NK-92 (cell line): Measurements from ENCODE around the gene SLC22A7.
"Not testable (repeated sequence)": the region's sequence is repeated elsewhere in the genome, so short reads cannot be mapped to it uniquely, and the experiment has no call there.

ENCODE experiments used
- DNase-seq: peaks from one replicate; lab custom pipeline; 2025; ENCODE audit not compliant: unreplicated experiment; lab: John Stamatoyannopoulos, UW

The SLC22A7 gene

DNA sequence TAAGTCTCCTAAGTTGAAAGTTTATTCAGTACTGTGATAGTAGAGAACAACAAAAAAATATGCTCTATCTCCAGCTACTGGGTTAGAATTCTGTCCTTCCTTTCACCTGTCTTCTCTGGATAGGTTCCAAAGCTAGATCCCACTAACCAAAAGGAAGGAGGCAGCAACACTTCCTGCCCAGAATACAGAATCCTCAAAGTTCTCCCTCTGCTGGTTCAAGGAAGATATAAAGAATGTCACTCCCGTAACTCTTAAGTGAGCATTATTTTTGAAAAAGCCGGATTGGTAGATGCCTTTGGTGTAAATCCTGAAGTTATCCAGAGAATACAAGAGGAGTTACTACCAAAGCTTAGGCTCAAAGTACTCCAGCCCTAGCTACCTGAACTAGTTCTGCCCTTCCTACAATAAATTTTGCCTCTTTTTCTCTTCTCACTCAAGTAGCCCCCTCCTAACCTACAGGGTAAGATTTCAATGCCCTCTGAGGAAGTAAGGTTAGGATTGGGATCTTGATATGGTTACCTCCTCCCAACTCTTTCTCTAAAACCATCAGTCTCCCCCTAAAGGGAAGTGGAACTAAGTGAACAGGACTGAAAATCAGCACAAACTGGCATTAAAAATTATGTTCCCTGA, 36.5 kb downstream of the SLC22A7 start:
- no peak for DNase-seq

DNA sequence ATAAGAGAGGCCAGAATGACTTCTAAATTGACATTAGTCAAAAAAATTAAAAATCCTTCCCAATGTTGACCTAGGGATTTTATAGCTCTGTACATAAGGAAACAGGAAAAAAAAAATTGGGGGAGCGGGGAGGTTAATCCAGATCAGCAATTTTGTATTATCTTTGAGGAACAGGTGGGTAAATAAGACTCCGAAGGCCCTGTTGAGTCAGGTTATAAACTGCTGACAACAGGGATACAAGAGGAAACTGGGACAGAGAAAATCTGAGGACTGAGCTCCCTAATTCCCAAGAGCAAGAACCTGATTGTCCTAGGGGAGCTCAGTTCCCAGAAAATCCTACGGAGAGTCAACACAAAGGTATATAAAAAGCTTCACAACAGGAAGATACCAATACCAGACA, 37.4 kb downstream of the SLC22A7 start:
- DNase-seq = no peak

DNA sequence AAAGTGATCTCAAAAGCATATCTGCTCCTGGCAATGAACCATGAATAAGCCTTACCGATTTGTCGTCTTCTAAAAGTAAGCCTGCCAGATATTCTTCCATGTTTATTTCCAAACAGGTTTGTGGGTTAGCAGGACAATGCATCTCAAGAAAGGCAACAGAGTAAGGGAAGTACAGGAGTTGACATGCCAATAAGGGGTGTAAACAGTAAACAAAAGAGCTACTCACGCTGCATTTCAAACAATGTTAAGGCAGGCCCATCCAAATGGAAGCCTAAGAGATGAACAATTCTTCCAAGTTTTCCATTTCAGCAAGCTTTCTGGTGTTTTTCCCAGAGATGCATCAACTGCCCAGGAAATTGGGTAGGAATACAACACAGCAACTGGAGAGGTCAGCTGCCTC, 38.3 kb downstream of the SLC22A7 start:
- no peak for DNase-seq

DNA sequence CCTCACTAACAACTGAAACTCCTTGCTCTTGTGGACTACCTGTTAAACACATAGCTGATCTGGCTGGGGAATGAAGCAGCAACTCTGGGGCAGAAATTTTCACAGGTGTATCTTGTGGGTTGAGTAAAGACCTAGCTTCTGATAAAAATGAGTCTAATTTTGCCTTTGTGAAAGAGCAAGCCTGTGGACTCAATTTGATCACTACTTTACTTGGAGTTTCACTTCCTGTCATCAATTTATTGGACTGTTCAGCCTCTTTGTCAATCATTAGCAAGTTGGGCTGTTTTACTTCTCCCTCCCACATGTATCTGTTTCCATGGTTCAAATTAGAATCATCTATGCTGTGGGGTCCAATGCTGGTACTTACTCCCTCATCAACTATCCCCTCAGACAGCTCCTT, 40.2 kb downstream of the SLC22A7 start:
- DNase-seq = no peak

DNA sequence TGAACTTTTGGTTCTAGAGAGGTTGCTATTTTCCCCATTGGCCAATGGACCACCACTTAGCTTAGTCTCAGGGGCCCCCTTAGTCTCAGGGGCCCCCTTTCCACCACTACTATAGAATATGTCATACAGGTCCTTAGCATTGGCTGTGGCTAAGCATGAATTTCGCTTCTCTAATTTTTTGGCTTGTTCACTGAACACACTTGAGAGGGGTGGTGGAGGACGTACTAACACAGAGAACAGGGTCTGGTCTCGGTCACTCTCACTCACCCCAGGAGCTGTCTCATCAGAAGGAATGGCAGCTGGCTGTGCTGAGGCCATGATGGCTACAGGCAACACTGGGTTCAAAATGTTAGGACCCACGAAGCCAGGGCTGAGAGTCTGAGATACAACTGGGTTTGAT, 41.1 kb downstream of the SLC22A7 start:
- no peak for DNase-seq

DNA sequence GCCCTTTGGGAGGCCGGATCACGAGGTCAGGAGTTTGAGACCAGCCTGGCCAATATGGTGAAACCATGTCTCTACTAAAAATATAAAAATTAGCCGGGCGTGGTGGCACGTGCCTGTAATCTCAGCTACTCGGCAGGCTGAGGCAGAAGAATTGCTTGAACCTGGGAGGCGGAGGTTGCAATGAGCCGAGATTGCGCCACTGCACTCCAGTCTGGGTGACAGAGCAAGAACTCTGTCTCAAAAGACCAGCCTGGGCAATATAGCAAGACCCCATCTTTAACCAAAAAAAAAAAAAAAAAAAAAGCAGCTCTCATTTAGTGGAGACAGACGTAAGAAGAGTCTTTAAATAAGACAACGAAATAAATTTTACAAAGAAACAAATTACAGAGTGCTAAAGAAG, 48.2 kb downstream of the SLC22A7 start:
- DNase-seq = not testable (repeated sequence)

DNA sequence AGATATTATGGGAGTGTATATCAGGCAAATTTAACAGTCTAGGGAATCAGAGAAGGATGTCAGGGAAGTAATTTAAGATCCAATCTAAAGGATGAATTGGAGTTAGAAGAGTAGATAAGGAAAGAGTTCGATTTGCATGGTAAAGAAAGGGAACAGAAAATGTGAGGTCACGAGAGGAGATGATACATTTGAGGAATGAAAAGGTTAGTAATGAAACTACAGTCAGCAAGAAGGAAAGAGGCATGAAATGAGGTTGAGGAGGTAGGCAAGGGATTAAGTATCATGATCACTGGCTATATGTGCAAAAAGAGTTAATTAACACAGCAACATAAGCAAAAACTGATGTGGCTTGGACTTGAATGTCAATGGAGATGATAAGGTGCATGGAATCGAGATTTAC, 49.0 kb downstream of the SLC22A7 start:
- DNase-seq = no peak

DNA sequence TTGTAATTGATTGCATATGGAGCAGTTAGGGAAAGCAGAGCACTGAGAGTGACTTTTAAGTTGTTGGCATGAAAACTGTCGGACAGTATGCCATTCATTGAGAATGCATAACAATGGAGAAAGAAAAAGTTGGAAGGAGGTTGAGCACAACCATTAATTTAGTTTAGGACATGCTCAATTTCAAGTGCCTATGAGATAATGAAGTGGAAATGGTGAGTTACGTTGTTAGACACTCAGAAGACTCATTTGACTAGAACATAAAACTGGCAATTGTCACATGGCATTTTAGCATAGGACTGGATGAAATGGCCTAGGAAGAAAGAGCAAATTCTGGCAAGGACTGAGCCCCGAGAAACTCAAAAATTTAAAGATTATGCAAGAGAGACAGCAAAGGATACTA, 49.4 kb downstream of the SLC22A7 start:
- DNase-seq = no peak

DNA sequence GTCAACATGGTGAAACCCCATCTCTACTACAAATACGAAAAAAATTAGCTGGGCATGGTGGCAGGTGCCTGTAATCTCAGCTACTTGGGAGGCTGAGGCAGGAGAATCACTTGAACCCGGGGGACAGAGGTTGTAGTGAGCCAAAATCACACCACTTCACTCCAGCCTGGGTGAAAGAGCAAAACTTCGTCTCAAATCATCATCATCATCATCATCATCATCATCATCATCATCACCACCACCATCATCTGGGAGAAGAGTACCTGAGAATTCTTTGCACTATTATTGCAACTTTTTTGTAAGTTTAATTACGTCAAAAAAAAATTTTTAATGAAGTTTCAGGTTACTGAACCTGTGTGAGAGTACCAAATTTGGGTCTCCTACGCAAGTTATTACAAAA, 53.9 kb downstream of the SLC22A7 start:
- DNase-seq = not testable (repeated sequence)
